Mesenteric fat pad (tissue), 1 donor: Measurements from ENCODE around the gene INHBC. TPM values are rescaled to one million over a fixed set of nuclear protein-coding genes. Genes with fewer than 3 reads are reported as not detected.
"Not testable (repeated sequence)": the region's sequence is repeated elsewhere in the genome, so short reads cannot be mapped to it uniquely, and the experiment has no call there.

ENCODE experiments used
- DNase-seq: peaks from one replicate; pipeline ENCODE4 v3.0.0-alpha.2; 2020; ENCODE audit warnings: low spot score
- long read RNA-seq: library from polyadenylated mRNA; unstranded; transcript quantifications from one replicate; pipeline ENCODE4 v2.0.0, GENCODE V29; 2020
- total RNA-seq: library from RNA; stranded (reverse); fragmentation: NEBNext Ultra II Directional; extraction: Animal tissue kit (Norgen Biotek cat#: 25700); gene quantifications from one replicate; pipeline ENCODE4 v1.2.1, GENCODE V29; 2021
- donor health status: DM: yes; HTN: yes; CAD: no.

The INHBC gene, protein sequence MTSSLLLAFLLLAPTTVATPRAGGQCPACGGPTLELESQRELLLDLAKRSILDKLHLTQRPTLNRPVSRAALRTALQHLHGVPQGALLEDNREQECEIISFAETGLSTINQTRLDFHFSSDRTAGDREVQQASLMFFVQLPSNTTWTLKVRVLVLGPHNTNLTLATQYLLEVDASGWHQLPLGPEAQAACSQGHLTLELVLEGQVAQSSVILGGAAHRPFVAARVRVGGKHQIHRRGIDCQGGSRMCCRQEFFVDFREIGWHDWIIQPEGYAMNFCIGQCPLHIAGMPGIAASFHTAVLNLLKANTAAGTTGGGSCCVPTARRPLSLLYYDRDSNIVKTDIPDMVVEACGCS
- total RNA-seq: not detected
- long read RNA-seq, partial matches to known transcripts: 0 of 1 reads
- long read RNA-seq, other reads (novel, unspliced or antisense): 1 of 1 reads

DNA sequence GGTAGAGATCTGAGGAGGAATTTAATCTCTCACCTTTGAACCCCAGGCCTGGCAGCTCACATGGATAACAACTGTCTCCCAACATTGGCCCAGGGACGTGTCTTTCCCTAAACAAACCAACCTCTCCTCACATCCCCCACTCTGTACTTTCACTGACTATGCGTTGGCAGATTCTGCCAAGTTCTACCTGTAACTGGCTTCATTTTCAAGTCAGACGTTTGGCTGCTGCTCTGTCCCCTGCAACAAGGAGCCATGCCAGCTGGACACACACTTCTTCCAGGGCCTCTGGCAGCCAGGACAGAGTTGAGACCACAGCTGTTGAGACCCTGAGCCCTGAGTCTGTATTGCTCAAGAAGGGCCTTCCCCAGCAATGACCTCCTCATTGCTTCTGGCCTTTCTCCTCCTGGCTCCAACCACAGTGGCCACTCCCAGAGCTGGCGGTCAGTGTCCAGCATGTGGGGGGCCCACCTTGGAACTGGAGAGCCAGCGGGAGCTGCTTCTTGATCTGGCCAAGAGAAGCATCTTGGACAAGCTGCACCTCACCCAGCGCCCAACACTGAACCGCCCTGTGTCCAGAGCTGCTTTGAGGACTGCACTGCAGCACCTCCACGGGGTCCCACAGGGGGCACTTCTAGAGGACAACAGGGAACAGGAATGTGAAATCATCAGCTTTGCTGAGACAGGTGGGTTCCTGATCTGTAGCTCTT lies at the start of gene INHBC:
INHBC (plus strand) TSS at position 268 of the 707 bp plus-strand sequence; CDS start at position 371, 103 bp downstream.
- peak; percentile 24 for DNase-seq

DNA sequence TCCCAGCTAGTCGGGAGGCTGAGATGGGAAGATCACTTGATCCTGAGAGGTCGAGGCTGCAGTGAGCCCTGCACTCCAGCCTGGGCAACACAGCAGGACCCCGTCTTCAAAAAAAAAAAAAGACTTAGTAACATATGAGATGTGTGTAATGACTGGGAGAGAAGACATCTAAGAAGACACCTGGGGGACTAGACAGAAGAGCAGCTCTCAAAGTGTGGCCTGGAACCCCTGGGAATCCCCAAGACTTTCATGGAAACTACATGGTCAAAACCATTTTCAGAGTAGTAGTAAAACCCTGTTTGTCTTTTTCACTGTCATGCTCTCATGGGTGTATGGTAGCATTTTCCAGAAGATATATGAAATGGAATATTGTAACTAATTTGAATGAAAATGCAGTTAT lies 49.0 kb upstream of the INHBC start:
- no peak for DNase-seq

DNA sequence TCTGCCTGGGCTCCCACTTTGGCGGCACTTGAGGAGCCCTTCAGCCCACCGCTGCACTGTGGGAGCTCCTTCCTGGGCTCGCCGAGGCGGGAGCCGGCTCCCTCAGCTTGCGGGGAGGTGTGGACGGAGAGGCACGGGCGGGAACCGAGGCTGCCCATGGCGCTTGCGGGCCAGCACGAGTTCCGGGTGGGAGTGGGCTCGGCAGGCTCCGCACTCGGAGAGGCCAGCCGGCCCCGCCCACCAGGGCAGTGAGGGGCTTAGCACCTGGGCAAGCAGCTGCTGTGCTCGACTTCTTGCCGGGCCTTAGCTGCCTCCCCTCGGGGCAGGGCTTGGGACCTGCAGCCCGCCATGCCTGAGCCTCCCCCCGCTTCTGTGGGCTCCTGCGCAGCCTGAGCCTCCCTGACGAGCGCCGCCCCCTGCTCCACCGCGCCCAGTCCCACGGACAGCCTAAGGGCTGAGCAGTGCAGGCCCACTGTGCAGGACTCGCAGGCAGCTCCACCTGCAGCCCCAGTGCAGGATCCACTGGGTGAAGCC lies 48.3 kb upstream of the INHBC start:
- DNase-seq: no peak

DNA sequence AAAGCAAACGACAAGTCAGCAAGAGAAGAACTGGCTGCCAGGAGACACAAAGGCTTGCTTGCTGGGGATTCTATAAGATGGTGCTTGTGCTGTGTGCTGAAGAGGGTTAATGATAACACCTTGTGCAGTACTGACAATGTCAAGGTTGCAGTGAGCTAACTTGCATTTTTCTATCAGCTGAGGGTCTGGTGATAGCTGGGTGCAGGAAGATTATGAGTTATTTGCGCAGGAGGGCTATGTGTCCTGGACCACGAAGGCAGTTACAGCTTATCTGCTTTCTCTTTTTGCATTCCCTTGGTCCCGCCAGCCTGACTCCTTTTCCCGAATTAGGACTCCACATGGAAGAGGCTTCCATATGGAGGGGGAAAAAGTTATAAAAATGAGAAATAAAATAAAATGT lies 46.2 kb upstream of the INHBC start:
- DNase-seq: no peak

DNA sequence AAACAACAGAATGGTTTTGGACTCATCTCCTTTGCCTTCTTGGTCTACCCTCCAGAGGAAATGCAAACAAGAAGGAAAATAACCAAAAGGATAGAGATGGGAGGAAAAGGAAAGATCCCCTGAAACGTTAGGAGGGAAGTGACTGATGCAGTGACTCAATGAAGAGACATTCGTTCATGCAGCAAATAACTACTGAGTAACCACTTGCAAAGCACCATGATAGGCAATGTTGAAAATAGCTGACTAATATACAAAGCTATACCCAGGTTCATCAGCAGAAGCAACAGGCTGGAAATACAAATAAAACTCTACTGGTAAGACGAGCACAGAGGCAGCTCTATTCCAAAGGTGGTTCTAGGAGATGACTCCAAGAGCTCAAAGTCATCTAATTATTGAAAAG lies 45.6 kb upstream of the INHBC start:
- DNase-seq: no peak

DNA sequence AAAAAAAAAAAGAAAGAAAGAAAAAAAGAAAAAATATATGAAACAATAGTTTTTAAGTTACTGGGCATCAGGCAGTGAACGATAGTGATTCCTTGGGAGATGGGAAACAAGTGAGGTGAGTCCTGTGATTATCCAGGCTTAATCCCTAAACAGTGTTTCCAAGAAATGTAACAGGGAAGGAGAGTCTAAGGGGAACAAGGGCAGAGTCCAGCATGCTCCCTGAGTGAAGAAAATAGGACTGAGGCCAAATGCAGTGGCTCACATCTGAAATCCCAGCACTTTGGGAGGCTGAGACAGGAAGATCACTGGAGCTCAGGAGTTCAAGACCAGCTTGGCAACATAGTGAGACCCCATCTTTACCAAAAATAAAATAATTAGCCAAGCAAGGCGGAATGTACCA lies 44.4 kb upstream of the INHBC start:
- no peak for DNase-seq

DNA sequence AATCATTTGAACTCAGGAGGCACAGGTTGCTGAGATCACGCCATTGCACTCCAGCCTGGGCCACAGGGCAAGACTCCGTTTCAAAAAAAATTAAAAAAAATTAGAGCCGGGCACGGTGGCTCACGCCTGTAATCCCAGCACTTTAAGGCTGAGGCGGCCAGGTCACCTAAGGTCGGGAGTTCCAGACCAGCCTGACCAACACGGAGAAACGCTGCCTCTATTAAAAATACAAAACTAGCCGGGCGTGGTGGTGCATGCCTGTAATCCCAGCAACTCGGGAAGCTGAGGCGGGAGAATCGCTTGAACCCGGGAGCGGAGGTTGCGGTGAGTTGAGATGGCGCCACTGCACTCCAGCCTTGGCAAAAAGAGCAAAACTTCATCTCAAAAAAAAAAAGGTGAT lies 39.5 kb upstream of the INHBC start:
- no peak for DNase-seq

DNA sequence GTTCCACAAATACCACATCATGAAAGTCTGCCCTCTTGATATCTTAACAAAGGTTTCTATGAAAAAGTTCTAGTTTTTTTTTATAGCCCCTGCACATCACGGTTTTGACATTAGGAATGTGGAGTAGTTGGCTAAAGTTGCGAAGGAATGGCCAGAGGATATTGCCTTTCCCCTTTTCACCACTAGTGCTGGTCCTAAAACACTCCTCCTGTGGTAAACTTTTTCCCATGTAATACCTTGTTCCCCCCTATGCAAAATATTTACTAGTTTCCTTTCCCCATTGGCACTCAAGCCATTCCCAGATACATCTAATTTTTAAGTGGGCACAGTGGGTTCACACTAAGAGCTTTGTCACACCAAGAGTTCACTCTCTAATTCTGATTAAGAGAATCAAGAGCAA lies 37.1 kb upstream of the INHBC start:
- DNase-seq: no peak

DNA sequence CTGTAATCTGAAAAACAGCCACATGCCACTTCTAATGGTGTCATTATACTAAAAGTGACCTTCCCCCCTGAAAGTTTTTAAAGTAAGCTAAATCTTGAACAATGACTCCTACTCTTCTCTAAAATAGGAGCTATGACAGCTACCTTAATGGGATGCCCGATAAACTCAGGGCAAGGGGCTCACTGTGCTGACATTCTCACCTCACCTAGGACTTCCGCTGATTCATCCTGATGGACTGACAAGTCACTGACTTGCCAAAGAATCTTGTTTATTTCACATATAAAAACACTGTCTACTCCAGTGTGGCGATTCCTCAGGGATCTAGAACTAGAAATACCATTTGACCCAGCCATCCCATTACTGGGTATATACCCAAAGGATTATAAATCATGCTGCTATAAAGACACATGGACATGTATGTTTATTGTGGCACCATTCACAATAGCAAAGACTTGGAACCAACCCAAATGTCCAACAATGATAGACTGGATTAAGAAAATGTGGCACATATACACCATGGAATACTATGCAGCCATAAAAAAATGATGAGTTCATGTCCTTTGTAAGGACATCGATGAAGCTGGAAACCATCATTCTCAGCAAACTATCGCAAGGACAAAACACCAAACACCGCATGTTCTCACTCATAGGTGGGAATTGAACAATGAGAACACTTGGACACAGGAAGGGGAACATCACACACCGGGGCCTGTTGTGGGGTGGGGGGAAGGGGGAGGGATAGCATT lies 34.7 kb upstream of the INHBC start:
- not testable (repeated sequence) for DNase-seq

DNA sequence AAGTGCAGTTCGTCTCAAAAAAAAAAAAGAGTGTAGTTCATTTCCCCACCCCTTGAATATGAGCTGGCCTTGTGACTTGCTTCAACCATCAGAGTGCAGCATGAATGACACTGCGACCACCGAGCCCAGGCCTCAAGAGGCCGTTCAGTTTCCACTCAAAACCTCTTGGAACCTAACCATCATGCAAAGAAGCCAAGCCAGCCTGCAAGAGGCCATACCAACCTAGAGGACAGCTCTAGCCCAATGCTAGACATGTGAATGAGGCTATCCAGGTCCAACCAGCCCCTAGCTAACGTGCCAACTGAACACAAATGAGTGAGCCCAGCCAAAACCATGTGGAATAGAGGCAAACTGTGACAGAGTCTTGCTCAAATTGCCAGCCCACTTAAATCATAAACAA lies 33.4 kb upstream of the INHBC start:
- no peak for DNase-seq

DNA sequence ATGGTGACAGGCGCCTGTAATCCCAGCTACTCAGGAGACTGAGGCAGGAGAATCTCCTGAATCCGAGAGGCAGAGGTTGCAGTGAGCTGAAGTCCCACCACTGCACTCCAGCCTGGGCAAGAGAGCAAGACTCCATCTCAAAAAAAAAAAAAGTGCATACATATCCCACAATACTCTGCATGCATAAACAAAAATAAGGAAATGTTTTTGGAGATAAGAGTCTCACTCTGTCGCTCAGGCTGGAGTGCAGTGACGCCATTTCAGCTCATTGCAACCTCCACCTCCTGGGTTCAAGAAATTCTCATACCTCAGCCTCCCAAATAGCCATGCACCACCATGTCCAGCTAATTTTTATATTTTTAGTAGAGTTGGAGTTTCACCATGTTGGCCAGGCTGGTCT lies 32.4 kb upstream of the INHBC start:
- DNase-seq: not testable (repeated sequence)

DNA sequence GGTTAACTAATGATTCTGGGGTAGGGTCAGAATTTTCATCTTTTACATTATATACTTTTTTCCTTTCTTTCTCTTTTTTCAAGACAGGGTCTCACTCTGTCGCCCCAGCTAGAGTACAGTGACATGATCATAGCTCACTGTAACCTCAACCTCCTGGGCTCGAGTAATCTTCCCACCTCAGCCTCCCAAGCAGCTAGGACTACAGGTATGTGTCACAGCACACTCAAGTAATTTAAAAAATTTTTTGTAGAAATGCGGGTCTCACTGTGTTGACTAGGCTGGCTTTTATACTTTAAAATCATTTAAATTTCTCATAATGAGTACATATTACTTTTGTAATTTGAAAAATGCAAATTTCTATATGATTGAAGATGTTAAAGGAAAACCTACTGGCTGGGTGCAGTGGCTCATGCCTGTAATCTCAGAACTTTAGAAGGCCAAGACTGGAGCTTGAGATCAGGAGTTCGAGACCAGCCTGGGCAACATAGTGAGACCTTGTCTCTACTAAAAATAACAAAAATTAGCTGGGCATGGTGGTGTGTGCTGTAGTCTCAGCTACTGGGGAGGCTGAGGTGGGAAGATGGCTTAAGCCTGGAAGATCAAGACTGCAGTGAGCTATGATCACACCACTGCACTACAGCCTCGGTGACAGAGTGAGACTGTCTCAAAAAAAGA lies 29.5 kb upstream of the INHBC start:
- no peak for DNase-seq

DNA sequence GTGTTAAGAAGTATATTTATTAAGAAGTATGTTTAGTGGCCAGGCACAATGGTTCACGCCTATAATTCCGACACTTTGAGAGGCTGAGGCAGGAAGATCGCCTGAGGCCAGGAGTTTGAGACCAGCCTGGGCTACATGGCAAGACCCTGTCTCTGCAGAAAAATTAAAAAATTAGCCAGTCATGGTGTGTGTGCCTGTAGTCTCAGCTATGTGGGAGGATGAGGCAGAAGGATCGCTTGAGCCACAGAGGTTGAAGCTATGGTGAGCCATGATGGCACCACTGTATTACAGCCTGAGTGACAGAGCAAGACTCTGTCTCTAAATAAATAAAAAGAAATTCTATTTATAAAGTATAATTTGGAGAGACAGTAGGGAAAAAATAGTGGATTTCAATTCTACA lies 24.1 kb upstream of the INHBC start:
- no peak for DNase-seq

DNA sequence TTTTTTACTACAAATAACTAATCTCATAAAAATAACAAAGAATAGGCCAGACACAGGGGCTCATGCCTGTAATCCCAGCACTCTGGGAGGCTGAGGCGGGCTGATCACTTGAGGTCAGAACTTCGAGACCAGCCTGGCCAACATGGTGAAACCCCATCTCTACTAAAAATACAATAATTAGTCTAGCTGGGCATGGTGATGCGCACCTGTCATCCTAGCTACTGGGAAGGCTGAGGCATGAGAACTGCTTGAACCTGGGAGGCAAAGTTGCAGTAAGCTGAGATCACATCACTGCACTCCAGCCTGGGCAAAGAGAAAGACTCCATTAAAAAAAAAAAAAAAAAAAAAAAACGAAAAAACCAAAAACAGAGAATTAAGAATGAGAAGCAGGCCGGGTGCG lies 20.4 kb upstream of the INHBC start:
- DNase-seq: peak; percentile 49

DNA sequence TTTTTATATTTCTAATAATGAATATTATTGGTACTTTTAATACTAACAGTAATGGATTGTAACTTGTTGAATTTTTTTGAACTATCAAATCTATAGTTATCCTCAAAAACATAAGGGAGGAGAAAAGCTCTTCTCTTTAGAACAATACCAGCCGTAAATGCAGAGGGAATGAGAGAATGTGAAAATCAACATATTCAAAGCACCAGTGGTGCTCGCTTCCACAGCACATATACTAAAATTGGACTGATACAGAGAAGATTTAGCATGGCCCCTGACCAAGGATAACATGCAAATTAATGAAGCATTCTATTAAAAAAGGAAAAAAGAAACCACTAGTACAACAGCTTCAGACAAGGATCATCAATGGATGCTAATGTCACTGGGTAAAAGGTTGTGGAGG lies 19.5 kb upstream of the INHBC start:
- no peak for DNase-seq

DNA sequence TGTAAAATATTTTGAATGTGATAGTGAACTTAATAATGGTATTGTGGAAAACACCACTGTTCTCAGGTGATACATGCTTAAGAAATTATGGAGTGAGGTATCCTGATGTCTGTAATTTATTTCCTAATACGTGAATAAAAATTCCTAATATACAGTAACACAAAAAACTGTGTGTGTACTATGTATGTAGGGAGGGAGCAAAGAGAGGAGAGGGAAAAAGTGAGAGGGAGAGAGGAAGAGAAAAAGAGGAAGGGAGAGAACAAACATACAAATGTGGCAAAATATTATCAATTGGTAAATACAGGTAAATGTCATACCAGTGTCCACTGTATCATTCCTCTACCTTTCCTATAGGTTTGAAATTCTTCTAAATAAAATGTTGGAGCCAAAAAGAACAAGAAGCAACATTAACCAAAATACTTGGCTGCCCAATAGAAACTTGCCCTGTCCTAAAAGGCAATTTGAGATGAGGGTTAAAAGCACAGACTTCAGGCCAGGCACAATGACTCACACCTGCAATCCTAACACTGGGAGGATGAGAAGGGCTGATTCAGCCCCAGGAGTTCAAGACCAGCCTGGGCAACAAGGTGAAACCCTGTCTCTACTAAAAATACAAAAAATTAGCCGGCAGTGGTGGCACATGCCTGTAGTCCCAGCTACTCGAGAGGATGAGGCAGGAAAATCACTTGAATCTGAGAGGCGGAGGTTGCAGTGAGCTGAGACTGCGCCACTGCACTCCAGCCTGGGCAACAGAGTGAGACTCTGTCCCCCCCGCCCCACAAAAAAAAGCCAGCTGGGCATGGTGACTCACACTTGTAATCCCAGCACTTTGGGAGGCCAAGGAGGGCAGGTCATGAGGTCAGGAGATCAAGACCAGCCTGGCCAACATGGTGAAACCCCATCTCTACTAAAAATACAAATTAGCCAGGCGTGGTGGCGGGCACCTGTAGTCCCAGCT lies 18.3 kb upstream of the INHBC start:
- peak; percentile 24 for DNase-seq

DNA sequence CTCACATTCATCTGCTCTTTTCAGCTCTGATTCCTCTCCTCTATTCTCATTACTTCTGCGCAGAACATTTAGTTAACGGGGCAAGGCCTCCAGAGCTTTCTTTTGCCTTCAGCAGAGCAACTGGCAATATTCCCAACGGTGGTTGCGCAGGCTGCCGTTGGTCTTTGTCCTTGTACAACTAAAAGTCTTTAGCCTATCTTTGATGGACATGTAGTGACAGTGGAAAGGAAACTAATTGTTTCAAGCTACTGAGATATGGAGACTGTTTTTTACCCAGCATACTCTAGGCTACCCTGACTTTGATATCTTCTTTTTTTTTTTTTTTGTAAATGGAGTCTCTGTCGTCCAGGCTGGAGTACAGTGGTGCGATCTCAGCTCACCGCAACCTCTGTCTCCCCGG lies 16.3 kb upstream of the INHBC start:
- DNase-seq: peak; percentile 47

DNA sequence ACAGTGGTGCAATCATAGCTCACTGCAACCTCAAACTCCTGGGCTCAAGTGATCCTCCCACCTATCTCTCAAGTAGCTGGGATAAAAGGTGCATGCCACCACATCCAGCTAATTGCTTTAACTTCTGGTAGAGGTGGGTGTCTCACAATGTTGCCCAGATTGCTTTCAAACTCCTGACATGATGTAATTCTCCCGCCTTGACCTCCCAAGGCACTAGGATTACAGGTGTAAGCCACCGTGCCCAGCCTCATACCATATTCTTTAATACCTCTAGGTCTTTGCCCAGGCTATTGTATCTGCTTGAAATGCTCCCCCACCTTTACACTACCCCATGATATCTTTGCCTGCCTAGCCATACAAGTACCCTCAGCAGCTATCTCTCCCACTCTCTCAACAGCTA lies 15.1 kb upstream of the INHBC start:
- peak; percentile 26 for DNase-seq

DNA sequence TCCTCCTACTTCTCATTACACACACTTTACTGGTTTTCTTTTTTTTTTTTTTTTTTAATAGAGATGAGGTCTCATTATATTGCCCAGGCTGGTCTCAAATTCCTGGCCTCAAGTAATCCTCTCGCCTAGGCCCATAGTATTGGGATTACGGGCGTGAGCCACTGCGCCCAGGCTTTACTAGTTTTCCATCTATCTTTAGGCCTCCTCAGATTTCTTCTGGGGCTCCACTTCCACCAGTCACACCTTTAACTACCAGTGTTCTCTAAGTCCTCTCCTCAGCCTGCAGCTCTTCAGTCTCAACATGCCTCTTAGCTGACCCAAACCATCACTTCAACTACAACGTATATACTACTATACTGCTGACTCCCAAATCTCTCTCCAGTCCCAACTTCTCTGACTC lies 14.1 kb upstream of the INHBC start:
- peak; percentile 2 for DNase-seq

DNA sequence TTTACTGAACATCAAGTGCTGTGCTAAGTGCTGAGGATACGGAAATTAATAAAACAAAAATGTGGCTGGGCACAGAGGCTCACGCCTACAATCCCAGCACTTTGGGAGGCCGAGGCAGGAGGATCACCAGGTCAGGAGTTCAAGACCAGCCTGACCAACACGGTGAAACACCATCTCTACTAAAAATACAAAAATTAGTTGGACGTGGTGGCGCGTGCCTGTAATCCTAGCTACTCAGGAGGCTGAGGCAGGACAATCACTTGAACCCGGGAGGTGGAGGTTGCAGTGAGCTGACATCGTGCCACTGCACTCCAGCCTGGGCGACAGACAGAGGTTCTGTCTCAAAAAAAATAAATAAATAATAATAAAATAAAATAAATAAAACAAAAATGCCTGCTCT lies 7.6 kb upstream of the INHBC start:
- DNase-seq: peak; percentile 65
